GM21529 (cell line): ENCODE data around the gene RARS2.
"Not testable (repeated sequence)": the region's sequence is repeated elsewhere in the genome, so short reads cannot be mapped to it uniquely, and the experiment has no call there.

Experiments used
- ATAC-seq: cut with Tn5 transposase; IDR thresholded peaks from one replicate; pipeline ENCODE4 v1.9.1; 2021; ENCODE audit not compliant: unreplicated experiment

The RARS2 gene

GRCh38 chr6:87504441-87504840, 85.3 kb downstream of the RARS2 start:
- ATAC-seq, result no peak

GRCh38 chr6:87501809-87502572, 87.8 kb downstream of the RARS2 start:
- no peak for ATAC-seq

- ATAC-seq, result no peak
Measured at GRCh38 chr6:87498048-87498447, 91.7 kb downstream of the RARS2 start.

- ATAC-seq, result peak; percentile 93
Measured at GRCh38 chr6:87494761-87495422, 94.9 kb downstream of the RARS2 start.

- ATAC-seq, result not testable (repeated sequence)
Measured at GRCh38 chr6:87489326-87489725, 100.5 kb downstream of the RARS2 start.

- no peak for ATAC-seq
Measured at GRCh38 chr6:87487555-87487954, 102.2 kb downstream of the RARS2 start.

- ATAC-seq, result no peak
Measured at GRCh38 chr6:87484491-87484890, 105.3 kb downstream of the RARS2 start.

GRCh38 chr6:87483929-87484328, 105.9 kb downstream of the RARS2 start:
- ATAC-seq, result no peak

GRCh38 chr6:87482366-87482765, 107.4 kb downstream of the RARS2 start:
- ATAC-seq, result no peak

- no peak for ATAC-seq
Measured at GRCh38 chr6:87481931-87482330, 107.9 kb downstream of the RARS2 start.

GRCh38 chr6:87473419-87473903, 116.3 kb downstream of the RARS2 start:
- peak; percentile 66 for ATAC-seq

- ATAC-seq, result peak; percentile 91
Measured at GRCh38 chr6:87472525-87473418, 117.0 kb downstream of the RARS2 start, which contains the start of gene SLC35A1. SLC35A1 (plus strand) TSS chr6:87472974; CDS start chr6:87473004, 30 bp downstream.

GRCh38 chr6:87465051-87465450, 124.7 kb downstream of the RARS2 start:
- ATAC-seq, result no peak
